Hematopoietic multipotent progenitor cell treated with erythropoietin and hydrocortisone succinate and interleukin-3 and kit ligand, for 15 days (in vitro differentiated cells): ENCODE measurements around the gene RBM38.

ENCODE experiments used
- DNase-seq: peaks from one replicate; pipeline ENCODE4 v3.0.0-alpha.2; 2015; ENCODE audit warnings: low spot score

Gene RBM38

DNA sequence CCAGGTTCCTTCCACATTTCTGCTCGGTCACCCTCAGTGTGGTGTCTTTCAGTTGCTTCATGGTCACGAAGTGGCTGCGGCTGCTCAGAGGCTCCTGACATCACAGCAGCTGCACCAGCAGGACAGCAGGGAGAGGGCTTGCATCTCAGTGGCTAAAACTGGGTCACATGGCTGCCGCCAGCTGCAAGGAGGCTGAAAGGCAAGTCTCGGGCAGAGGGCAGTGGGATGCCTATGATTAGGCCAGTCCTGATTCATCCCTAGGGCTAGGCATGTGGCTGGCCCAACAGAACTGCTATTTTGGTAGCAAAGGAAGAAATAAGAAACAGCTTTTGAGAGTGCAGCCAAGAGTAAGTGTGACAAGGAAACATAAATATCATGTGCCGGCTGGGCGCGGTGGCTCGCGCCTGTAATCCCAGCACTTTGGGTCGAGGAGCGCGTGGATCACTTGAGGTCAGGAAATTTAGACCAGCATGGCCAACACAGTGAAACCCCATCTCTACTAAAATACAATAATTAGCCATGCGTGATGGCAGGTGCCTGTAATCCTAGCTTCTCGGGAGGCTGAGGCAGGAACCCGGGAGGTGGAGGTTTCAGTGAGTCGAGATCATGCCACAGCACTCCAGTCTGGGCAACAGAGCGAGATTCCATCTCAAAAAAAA, 46.6 kb downstream of the RBM38 start:
- DNase-seq = no peak

DNA sequence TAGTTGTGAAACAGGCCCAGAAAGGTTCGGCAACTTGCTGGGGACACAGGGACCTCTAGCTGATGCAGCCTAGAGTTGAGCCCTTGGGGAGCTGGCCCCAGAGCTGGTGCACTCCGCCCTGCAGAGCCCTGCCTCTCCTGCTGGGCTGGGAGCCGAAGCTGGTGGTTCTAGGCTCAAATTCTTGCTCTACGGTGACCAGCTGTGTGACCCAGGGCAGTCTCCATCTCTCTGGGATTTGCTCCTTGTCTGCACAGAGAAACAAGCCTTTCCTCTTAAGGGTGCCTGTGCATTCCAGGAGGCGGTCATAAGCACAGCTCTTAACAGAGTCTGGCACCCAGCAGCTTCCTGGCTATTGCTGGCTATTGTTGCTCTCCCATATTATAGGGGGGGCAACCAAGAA, 47.4 kb downstream of the RBM38 start:
- DNase-seq = no peak

DNA sequence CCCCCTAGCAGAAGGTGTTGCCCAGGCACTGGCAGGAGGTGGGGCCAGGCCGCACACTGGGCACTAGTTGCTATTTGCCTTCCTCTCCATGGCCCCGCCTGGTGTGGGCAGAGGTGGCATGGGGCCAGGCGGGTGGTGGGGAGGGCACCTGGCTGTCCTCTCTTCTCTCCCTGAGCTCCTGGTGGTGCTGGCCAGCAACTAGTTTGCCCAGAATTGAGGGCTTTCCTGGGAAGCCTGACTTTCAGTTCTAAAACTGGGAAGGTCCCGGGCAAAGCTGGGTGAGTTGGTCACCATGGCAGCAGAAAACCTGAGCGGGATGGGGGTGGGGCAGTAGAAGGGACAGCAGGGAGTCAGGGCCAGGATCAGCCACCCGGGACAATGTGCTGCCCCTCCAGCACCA, 48.2 kb downstream of the RBM38 start:
- DNase-seq = no peak

DNA sequence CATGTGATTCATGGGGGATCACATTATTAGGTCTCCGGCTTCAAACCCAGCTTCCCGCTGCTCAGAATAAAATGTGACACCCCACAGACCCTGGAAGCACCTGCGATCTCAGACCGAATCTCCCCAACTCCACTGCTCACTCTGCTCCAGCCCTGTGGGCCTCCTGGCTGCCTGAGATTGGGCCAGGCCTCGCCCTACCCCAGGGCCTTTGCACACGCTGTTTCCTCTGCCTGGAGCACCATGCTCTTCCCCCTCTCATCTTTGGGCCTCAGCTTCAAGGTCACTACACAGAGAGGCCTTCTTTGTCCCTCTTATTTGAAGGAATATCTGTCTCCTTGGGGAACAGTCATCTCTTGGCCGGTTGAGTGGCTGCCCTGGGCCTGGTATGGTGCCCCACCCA, 48.8 kb downstream of the RBM38 start:
- DNase-seq = no peak

DNA sequence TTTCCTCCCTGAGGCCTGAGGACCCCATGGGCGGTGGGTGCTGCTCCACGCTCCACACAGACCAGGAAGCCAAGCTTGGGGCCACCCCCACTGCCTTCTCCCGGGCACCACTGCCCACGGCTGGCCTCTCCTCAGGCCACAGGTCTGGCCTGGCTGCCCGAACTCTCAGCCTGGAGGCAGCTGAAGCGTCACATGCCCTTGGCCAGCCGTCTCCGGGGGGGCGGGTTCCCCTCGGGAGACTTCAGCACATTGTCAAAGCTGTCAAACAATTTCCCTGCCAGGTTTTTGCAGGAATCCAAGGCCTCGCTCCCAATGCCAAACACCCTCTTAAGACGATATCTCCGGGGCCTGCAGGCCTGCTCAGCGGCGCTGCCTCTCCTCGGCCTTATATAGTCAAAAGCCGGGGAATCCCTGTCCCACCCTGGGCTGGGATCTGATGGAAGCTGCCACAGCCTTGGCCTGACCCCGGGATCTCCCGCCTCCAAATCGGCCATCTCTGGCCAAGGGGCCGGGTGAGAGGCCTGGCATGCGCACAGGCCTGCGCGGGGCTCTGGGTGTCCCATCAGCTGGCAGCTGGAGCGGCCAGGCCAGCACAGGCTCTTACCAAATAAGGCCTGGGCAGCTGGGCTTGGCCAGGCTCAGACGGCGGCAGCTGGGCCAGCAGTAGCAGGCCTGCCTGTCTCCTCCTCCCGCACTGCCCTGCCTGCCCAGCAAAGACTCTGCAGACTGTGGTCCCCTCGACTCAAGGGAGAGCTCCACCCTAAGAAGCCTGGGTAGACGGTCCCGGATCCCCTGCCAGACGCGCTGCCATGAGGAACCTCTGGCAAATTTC, 49.7 kb downstream of the RBM38 start:
- DNase-seq = no peak

DNA sequence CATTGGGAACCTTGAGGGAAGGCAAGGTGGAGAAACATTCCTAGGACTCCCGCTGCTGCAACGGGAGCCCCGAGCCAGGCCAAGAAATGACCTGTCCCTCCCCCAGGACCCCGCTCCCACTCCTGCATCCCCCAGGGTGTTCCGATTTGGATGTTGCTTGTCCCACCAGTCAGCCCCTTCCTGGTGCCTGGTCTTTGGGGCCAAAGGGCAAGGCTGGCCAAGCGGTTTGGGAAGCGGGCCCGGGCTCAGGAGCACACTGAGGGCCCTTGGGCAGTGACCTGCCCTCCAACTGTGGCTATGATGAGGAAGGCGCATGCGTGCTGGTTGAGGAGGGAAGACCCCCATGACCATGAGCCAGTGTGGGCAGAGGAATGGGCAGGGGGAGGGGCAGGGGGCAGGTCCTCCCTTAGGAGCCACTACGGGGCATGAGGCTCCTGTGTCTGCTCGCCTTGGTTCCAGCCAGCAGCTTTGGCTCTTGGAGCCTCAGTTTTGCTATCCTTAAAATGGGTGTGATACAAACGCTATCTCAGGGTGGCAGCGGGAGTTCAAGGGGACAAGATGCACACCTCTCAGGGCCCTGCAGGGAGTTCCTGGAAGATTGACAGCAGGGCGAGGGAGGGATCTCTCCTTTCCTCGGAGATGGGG, 50.4 kb downstream of the RBM38 start:
- DNase-seq = peak; percentile 25

DNA sequence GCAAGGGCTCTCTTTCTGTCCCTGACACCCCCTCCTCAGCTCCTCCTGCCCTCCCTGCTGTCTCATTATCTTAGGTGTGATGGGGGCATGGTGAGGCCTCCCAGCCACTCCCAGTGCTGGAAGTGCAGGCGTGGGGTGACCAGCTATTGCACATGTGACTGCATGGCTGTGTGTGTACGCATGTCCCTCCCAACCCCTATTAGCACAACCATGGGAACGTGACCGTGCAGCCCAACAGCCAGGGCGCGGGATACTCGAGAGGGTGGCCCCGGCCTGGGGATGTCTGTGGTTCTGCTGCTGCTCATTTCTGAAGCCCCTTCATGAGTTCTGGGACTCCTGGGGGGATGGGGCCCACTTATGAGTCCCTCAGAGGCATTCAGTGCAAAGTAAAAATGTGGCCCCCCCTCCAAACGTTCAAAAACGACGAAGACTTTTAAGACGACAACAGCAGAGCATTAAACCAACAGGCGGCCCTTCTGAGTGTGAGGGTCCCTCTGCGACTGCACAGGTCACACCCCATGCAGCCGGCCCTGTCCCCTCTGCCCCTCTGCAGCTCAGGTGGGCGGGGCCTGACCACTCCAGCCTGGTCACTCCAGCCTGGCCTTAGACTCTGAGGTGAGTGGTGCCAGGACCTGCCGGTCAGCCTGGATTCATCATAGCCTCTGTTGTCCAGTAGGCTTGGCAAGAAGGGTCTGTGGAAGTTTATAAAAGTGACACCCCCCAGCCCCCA, 51.1 kb downstream of the RBM38 start:
- DNase-seq = no peak

DNA sequence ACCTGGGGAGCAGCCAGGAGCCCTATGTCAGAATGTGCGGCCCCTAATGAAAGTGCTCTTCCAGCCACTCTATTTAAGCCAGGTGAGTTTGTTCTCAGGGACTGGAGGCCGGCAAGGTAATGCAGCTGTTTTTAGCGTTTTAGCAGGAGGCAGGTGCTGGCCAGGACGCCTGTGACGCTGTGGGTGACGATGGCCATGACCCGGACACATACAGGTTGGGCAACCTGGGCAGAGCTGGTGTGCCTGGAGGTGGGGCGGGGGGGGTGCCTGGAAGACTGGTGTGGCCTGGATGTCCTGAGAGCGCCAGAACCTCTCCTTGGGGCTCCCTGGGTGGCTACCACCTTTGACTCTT, 51.7 kb downstream of the RBM38 start:
- DNase-seq = no peak

DNA sequence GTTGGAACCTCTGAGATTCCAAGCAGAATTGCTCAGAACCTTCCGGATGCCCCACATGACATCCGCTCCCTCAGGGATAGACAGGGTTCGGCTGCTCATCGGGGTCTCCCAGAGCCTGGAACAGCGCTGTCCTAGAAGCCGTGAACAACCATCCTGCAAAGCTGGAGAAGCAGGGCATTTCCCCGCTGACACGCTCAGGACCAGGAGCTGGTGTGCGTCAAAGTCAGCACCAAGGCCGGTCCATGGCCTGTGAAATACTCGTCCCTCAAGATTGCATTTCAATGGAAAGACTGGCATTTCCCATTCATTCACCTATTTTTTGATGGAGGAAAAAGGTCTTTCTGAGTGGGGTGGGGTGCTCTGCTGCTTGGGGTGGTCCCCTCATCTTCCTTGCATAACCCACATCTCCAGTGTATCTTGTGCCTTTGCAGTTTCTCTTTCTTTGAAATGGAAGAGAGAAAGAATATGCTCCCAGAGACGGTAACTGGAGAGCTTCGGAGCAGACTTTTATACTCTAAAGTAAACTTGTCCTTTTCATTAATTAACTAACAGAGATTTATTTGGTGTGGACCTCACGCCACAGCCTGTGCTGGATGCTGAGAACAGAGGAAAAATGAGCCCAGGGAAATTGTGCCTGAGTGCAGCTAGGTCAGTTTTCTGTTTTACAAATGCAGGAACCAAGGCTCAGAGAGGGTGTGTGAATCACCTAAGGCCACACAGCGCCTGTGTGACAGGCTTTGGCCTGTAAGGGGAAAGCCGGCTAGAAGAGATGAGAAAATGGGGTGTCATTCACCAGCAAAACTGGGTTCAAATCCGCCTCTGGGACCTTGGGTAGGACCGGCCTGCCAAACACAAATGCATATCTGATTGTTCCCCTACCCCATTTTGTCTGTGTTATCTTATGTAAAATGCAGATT, 52.4 kb downstream of the RBM38 start:
- DNase-seq = no peak

DNA sequence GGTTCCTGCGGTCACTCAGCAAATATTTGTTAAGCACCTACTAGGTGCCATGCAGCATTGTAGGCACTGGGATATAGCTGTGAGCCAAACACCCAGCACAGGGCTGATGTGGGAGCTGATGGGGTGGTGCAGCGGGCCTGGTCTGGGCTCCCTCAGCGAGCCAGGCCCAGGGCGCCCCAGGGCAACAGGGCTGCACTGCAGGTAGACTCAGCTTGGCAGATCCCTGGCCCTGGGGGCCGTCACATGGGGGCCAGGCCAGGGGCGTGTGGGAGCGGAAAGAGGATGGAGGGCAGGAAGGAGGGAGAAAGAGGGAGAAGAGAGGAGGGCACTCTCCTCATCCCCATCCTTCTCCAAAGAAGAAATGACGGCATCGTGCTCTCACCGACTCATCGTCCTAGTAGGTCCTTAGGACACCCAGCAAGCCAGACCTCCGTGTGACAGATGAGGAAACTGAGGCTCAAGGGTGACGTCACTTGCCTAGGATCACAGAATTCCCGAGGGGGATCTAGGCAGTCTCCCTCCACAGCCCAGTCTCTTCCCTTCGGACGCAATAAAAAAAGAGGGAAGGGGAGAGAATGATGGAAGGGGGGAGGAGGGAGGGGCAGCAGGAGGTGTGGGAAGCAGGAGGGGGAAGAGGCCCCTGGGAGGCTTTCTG, 53.3 kb downstream of the RBM38 start:
- DNase-seq = no peak

DNA sequence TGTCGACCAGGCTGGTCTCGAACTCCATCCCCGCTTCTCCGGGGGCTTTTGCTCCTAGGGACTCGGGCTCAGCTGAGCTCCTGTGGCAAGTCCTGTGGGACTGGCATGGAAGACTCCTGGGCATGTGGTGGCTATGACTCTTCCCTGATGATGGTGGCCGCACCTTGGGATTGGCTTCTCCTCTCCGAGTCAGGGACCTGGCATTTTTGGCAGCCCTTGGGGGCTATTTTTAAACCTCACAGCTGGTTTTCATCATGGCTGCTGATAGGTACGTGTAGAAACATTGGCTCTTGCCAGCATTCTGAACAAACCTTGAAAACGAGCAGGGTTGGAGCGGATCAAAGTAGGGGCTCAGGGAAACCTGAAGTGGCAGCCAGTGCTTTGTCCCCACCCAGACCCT, 54.1 kb downstream of the RBM38 start:
- no peak for DNase-seq

DNA sequence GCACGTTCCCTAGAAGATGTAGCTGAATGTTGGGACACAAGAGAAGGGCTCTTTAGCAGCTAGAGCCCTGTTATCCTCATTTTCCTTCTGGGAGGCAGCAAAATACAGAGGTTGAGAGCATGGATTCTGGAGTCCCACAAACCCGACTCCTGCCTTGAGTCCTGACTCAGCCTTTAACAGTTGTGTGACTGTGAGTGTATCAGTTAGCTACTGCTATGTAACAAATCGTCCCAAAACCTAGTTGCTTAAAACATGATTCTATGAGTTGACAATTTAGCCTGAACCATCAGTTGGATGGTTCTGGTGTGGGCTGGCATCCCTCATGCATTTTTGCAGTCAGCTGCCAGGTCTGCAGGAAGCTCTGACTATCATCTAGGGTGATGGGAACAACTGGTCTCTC, 54.6 kb downstream of the RBM38 start:
- no peak for DNase-seq

DNA sequence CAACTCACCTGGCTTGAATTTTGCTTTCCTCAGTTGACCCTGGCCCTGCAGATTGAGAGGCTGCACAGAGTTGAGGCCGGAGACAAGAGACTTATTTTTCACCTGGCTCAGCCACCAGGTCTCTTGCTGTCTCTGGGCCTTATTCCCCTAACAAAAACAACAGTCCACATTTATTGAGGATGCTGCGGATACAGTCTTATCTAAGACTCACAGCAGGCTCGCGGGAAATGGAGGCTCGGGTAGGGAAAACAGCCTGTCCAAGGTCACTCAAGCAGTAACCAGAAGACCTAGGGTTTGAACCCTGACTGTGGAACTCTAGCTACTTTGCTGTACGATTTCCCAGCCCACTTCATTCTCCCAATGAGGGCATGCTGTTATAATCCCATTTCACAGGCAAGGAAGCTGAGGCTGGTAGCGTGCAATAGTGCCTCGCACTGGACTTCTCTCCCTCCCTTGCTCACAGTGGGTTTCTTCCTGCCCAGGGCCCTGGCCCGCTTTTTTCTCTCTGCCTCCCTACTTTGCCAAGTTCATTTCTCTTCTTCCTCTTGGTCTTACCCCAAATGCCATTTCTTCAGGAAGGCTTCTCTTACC, 57.7 kb downstream of the RBM38 start:
- no peak for DNase-seq

DNA sequence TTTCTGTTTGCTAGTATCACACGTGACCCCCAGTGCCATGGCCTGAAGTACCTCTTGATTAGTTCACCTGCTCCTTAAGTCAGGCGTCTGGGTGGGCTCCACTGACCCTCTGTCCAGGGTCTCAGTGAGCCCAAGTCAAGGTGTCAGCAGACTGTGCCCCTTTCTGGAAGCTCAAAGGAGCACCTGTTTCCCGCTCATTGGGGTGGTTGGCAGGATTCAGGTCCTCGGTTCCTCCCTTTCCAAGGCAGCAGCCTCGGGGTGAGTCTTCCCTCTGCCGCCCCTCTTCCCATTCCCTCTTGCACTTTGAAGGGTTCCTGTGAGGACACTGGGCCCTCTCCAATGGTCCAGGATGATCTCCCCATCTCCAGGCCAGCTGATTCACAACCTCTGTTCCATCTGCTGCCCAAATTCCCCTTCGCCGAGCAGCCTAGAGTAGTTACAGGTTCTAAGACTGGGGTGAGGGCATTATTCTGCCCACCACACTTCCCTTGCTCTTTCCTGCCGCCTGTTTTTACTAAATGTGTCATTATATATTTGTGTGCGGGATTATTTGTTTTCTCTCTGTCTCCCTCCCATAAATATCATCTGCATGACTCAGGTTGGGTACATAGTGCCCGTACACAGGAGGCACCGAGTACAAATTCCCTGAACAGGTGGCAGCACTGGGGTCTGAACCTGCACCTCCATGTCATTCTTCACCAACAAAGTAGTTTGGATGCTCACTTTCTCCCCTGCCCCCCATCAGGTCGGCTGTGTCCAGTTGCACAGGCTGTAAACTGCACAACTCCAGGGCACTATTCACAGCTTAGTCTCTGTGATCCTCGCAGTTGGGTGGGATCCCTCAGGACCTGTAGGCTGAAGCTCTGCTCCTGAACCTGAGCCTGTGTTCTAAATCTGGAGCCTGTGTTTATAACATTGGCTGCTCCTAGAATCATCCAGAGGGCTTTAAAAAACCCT, 58.5 kb downstream of the RBM38 start:
- no peak for DNase-seq

DNA sequence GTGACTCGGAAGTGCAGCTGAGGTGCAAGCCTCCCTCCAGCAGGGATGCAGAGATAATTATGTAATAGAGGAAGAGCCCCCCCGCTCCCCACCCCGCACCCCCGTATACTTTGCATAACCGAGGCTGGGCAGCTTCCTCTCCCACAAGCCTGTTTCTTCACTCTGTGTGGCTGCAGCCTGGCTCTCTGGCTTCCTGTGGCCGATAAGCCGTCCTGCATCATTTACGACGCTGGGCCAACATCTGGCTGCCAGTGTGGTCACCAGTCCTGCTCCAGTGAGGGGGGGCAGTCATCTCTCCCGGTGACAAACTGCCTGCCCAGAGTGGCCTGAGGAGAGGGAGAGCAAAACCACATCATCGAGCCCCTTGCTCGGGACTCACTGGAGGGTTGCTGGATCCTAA, 59.2 kb downstream of the RBM38 start:
- DNase-seq = peak; percentile 42

DNA sequence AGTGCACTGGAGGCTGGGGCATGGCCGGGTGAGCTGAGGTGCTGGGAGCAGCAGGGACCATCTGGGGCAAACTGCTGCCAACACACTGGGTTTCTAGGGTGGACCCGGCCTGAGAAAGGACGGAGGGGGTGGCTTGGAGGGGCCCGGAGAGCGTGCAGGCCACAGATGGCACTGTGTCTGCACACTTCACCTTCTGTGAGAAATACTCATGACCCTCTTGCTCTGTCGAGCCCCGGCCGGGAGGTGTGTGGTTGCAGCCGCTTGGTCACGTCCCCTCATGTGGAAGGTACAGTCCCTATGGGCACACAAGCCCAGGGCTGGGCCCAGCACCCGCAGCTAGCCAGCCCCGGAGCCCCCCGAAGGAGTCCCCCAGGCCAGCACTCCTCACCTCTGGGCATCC, 59.7 kb downstream of the RBM38 start:
- DNase-seq = no peak

DNA sequence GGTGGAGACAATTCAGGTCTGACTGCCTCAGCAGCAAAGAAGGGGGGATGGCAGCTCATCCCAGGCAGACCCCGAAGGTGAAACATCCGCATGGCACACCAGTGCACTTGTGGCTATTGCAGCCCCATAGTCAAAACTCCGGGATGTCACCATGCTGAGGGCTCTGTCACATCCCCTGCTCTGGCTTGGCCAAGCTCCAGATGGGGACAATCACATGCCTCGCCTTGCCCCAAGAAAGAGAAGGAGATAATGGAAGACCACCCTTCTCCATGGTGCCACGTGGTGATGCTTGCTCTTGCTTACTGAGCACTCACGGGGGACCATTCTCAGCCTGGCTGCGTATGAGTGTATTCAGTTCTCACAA, 60.2 kb downstream of the RBM38 start:
- DNase-seq = no peak

DNA sequence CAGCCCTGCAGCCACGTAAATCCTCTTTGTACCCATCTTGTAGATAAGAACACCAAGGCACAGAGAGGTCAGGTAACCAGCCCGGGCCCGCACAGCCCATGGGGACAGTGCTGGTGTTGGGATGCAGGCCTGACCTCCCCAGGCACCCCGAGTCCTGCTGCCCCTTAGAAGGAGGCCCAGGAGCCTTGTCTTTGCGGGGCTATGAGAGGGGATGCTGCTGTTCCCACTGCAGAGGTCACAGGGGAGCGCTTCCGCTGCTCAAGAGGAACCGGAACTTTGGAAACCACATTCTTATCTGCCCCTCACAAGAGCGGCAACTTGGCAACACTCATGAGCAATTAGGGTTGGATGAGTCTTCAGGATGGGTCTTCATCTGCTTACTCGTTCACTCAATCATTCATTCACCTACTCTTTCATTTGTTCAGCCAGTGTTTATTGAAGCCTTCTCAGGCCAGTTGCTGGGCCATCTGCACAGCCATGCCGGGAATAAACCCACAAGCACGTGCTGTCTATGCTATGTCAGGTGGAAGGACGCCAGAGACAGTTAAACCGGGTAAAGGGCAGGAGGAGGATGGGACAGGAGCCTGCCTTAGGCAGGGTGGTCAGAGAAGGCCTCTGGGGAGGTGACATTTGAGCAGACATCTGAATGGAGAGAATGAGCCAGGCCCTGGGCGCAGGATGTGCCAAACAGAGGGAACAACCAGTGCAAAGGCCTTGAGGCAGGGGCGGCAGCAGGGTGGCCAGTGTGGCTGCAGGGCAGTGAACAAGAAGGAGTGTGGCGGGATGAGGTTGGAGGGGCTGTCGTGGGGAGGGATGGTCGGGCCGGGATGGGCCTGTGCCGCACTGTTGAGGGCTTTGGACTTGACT, 60.8 kb downstream of the RBM38 start:
- peak; percentile 78 for DNase-seq

DNA sequence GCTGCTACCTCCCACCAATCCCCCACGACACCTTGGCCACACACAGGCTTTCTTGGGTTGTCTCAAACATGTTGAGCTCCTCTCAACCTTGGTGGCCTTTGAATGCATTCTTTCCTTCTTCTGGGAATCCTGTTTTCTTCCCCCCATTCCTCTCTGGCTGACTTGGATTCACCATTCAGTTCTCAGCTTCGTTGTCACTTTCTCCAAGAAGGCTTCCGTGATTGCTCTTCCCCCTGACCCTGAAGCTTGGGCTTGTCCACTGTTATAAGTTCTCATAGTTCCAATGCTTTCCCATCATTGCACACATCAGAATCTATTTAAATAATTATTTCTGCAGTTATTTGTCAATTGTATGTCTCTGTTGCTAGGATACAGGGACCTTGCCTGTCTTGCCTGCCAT, 64.2 kb downstream of the RBM38 start:
- DNase-seq = no peak
